Prostate gland (tissue), 2 donors: ENCODE data around the gene LYPLA2.

Experiments used
- CTCF ChIP-seq, 4 experiments: fragments of 200-600 bp in 2 of 4; fragments of 450-650 bp in 2 of 4; sonication (generic) in 2 of 4; IDR thresholded peaks; 1 replicate in 3 of 4; 2 replicates in 1 of 4; pipeline ENCODE4 v1.5.1; 2016 to 2019; ENCODE audit warnings: antibody characterized with exemption in 4 of 4, mild to moderate bottlenecking in 2 of 4, moderate library complexity in 2 of 4
- POLR2AphosphoS5 ChIP-seq: sonication (generic); formaldehyde crosslinking; IDR thresholded peaks from one replicate; pipeline ENCODE4 v1.6.1; 2017; ENCODE audit warnings: antibody characterized with exemption

- TF ChIP-seq POLR2AphosphoS5 (peak; percentile 97), CTCF (IDR thresholded peaks at IDR 0.05) (peak in 2 of 4 experiments; percentile 14 to 15)
Measured at GRCh38 chr1:23825076-23825761, 34.3 kb downstream of the LYPLA2 start, which contains the start of gene HMGCL.
